Neutrophil (primary cell): ENCODE results near the gene KCNE5.

ENCODE experiments used
- H3K27ac ChIP-seq: fragments of 200-600 bp; sonication (generic); 2 replicates; pipeline ENCODE4 v1.5.1; 2016; ENCODE audit warnings: mild to moderate bottlenecking, moderate library complexity
- H3K27me3 ChIP-seq: fragments of 200-600 bp; sonication (generic); 2 replicates; pipeline ENCODE4 v1.6.0; 2016; ENCODE audit warnings: mild to moderate bottlenecking
- H3K36me3 ChIP-seq: fragments of 200-600 bp; sonication (generic); 2 replicates; pipeline ENCODE4 v1.5.1; 2017
- H3K4me1 ChIP-seq, 2 experiments: fragments of 200-600 bp in 1 of 2; sonication (generic) in 1 of 2; 1 replicate in 1 of 2; 2 replicates in 1 of 2; pipeline versions ENCODE4 v1.5.1 to v1.6.1; 2013 to 2016; ENCODE audit warnings: low read depth in 1 of 2, low read length in 1 of 2, mild to moderate bottlenecking in 1 of 2, moderate library complexity in 1 of 2; ENCODE audit not compliant: control insufficient read depth in 1 of 2, insufficient read depth in 1 of 2
- H3K4me3 ChIP-seq, 2 experiments: fragments of 200-600 bp in 1 of 2; sonication (generic) in 1 of 2; 1 replicate in 1 of 2; 2 replicates in 1 of 2; pipeline ENCODE4 v1.5.1; 2013 to 2016; ENCODE audit warnings: low read depth in 1 of 2, low read length in 1 of 2, mild to moderate bottlenecking in 1 of 2, moderate library complexity in 1 of 2
- H3K9me3 ChIP-seq: fragments of 200-600 bp; sonication (generic); 2 replicates; pipeline ENCODE4 v1.5.1; 2016
- TF ChIP-seq, protein P1 (sequence below): fragments of 200-600 bp; sonication (generic); IDR thresholded peaks from 2 replicates; pipeline ENCODE4 v1.5.1; 2016; ENCODE audit warnings: antibody characterized with exemption

The KCNE5 gene

DNA sequence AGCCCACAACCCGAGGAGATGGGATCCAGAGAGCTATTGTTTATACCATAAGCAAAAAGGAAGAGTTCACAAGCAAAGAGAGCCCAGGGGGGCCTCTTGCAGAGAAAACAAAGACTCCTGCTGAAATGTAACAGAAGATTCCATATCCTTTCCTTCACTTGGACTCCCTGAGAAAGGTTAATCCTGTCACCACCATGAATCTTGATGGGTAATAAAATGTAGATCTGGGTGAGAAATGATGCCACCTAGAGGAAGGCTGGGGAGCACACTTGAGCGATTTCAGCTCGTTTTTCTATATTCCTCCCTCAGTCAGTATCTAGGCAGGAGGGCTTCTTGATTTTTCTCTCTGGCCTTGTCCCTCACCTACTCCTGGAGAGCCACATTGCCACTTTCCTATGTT lies 10.2 kb upstream of the KCNE5 start:
- Histone ChIP-seq H3K4me1 (no peaks in the 10 kb centered on the region), H3K27me3 (no peaks in the 10 kb centered on the region), H3K4me3 (no peak overlapping the region), H3K9me3 (no peaks in the 10 kb centered on the region), H3K36me3 (no peaks in the 10 kb centered on the region), H3K27ac (no peak overlapping the region)
- TF ChIP-seq, protein P1, sequence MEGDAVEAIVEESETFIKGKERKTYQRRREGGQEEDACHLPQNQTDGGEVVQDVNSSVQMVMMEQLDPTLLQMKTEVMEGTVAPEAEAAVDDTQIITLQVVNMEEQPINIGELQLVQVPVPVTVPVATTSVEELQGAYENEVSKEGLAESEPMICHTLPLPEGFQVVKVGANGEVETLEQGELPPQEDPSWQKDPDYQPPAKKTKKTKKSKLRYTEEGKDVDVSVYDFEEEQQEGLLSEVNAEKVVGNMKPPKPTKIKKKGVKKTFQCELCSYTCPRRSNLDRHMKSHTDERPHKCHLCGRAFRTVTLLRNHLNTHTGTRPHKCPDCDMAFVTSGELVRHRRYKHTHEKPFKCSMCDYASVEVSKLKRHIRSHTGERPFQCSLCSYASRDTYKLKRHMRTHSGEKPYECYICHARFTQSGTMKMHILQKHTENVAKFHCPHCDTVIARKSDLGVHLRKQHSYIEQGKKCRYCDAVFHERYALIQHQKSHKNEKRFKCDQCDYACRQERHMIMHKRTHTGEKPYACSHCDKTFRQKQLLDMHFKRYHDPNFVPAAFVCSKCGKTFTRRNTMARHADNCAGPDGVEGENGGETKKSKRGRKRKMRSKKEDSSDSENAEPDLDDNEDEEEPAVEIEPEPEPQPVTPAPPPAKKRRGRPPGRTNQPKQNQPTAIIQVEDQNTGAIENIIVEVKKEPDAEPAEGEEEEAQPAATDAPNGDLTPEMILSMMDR: no peak

DNA sequence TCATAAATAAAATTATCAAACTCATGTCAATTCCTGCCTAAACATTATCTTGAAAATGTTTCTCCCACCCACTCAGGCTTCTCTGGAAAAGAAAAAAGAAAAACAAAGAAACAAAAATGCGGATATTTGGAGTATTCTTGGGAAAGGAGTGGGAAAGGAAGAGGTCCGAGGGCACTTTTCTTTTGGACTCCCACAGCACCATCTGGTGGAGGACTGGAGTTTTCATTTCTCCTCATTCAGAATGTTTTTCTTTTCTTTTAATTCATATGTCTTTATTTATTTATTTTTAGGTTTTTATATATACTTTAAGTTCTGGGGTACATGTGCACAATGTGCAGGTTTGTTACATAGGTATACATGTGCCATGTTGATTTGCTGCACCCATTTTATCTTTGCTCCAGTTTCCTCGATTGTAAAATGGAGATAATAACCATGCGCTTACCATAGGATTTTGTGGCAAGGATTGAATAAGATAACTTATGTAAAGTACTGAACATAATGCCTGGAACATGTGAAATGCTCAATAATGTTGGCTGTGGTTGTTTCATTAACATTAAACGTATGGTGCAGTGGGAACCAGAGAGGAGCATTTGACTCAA lies 8.0 kb upstream of the KCNE5 start:
- Histone ChIP-seq H3K27me3 (no peaks in the 10 kb centered on the region), H3K4me1 (no peaks in the 10 kb centered on the region), H3K4me3 (no peak overlapping the region), H3K36me3 (no peaks in the 10 kb centered on the region), H3K9me3 (no peaks in the 10 kb centered on the region), H3K27ac (no peak overlapping the region)
- TF ChIP-seq, protein P1: no peak

DNA sequence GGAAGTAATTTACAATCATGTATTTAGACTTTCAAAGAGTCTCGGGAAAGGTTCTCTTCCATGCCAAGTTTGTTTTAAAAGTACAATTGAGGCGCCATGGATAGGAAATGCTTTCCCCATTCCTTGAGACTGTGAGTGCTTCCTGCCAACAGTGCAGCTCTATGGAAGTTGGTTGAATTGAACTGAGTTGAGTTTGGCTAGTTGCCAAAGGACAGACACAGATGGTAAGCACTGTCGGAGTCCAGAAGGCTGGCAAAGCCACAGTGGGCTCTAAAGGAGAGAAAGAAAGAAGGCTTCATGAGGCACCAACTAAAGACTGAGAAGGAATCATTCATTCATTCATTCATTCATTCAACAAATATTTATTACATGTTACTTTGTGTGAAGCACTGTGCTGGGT lies 4.3 kb upstream of the KCNE5 start:
- no peak overlapping the region for H3K27ac ChIP-seq
- no peak overlapping the region for H3K4me3 ChIP-seq
- H3K27me3 ChIP-seq: no peaks in the 10 kb centered on the region
- TF ChIP-seq, protein P1: no peak
- H3K36me3 ChIP-seq: no peaks in the 10 kb centered on the region
- H3K4me1 ChIP-seq: peaks cover 0 to 5% of the 10 kb centered on the region in 2 experiments
- no peaks in the 10 kb centered on the region for H3K9me3 ChIP-seq

DNA sequence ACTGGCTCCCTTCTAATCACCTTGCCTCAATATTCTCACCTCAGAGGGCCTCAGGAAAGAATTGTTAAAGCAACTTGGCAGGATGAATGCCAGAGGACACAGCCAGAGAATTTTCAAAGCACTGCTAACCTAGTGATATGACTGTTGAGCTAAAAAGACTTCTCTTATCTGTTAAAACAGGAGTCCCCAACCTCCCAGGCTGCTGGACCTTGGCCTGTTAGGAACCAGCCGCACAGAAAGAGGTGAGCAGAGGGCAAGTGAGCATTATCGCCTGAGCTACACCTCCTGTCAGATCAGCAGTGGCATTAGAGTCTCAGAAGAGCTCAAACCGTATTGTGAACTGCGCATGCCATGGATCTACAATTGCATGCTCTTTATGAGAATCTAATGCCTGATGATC lies 1.7 kb upstream of the KCNE5 start:
- TF ChIP-seq, protein P1: no peak
- Histone ChIP-seq H3K36me3 (no peaks in the 10 kb centered on the region), H3K27ac (no peak overlapping the region), H3K27me3 (no peaks in the 10 kb centered on the region), H3K4me1 (peaks cover 0 to 5% of the 10 kb centered on the region in 2 experiments), H3K9me3 (no peaks in the 10 kb centered on the region), H3K4me3 (no peak overlapping the region)

DNA sequence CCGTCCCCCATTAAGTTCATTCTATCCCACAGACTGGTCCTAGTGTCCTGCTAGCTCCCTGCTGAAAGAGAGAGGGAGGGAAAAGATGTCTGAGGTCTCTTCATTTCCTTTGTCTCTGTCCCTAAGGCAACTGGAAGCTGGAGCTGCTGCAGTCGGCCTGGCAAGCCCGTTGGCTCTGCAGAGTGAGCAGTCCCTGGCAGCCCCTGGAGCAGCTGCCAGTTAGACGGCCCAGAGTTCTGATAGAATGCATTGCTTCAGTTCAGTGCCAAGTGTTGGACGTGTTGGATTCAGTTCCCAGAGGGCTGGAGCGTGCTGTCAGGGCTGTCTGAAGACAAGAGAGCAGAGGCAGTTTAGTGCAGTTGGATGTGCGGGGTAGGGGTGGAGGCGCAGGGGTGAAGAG lies 975 bp downstream of the KCNE5 start:
- Histone ChIP-seq H3K4me1 (peaks cover 7 to 18% of the 10 kb centered on the region in 2 experiments), H3K27me3 (no peaks in the 10 kb centered on the region), H3K9me3 (no peaks in the 10 kb centered on the region), H3K36me3 (no peaks in the 10 kb centered on the region), H3K4me3 (no peak overlapping the region), H3K27ac (no peak overlapping the region)
- TF ChIP-seq, protein P1: no peak
